RWPE2 (cell line): Measurements from ENCODE around the gene SCUBE3.

Source experiments
- ATAC-seq: fragments of 200-7000 bp; cut with Tn5 transposase; 3 replicates; pipeline ENCODE4 v1.9.1; 2021; ENCODE audit warnings: low read depth
- DNase-seq: peaks from one replicate; pipeline ENCODE4 v3.0.0-alpha.2; 2020; ENCODE audit warnings: low spot score
- H3K27ac ChIP-seq: fragments of 450-650 bp; 2 replicates; pipeline ENCODE4 v1.5.1; 2017; ENCODE audit warnings: mild to moderate bottlenecking; ENCODE audit not compliant: poor library complexity, severe bottlenecking
- H3K27me3 ChIP-seq: fragments of 250-450 bp; sonication (Bioruptor Pico); 2 replicates; pipeline ENCODE4 v1.5.1; 2021; ENCODE audit warnings: mild to moderate bottlenecking, moderate library complexity; ENCODE audit not compliant: insufficient read depth, poor library complexity, severe bottlenecking
- H3K36me3 ChIP-seq: fragments of 250-450 bp; sonication (Bioruptor Pico); 2 replicates; pipeline ENCODE4 v1.5.1; 2020; ENCODE audit warnings: low read depth, mild to moderate bottlenecking, moderate library complexity
- H3K4me1 ChIP-seq: fragments of 250-450 bp; sonication (Bioruptor Pico); 2 replicates; pipeline ENCODE4 v1.5.1; 2021; ENCODE audit warnings: mild to moderate bottlenecking, moderate library complexity; ENCODE audit not compliant: insufficient read depth, poor library complexity, severe bottlenecking
- H3K4me3 ChIP-seq: fragments of 250-450 bp; sonication (Bioruptor Pico); 2 replicates; pipeline ENCODE4 v1.5.1; 2021; ENCODE audit warnings: mild to moderate bottlenecking, moderate library complexity; ENCODE audit not compliant: severe bottlenecking
- H3K9me3 ChIP-seq: fragments of 250-450 bp; sonication (Bioruptor Pico); 2 replicates; pipeline ENCODE4 v1.5.1; 2021; ENCODE audit warnings: mild to moderate bottlenecking, moderate library complexity; ENCODE audit not compliant: severe bottlenecking
- CTCF ChIP-seq: fragments of 450-650 bp; IDR thresholded peaks from one replicate; pipeline ENCODE4 v1.5.1; 2017; ENCODE audit warnings: mild to moderate bottlenecking, moderate library complexity; ENCODE audit not compliant: poor library complexity, severe bottlenecking

SCUBE3 gene

GRCh38 chr6:35197196-35197595 is 16.6 kb upstream of the SCUBE3 start:
- Histone ChIP-seq H3K4me1 (peaks cover 6% of the 10 kb centered on the region), H3K4me3 (no peak overlapping the region), H3K27me3 (no peaks in the 10 kb centered on the region), H3K27ac (no peak overlapping the region), H3K36me3 (no peaks in the 10 kb centered on the region), H3K9me3 (no peaks in the 10 kb centered on the region)
- ATAC-seq (peak; percentile 25; the same call in 1 of the 3 replicates), DNase-seq (no peak)
- TF ChIP-seq CTCF: no peak

DNA sequence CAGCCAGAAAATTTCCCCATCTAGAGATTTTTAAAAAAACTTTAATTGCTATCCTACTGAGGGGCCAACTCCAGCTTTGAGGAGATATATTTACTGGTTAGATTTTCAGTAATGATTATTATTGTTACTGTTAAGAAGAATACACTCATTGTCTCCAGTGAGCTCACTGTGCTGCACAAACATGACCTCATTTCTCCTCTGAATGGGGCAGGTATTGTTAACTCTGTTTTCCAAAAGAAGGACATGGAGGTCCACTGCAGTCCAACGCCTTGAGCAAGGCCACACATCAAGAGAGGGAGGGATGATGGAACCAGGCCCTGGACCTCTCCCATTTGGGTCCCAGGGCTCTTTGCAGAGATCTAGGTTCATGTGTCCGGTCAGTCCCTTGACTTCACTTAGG is 13.9 kb upstream of the SCUBE3 start:
- DNase-seq: no peak
- Histone ChIP-seq H3K4me3 (no peak overlapping the region), H3K36me3 (no peaks in the 10 kb centered on the region), H3K9me3 (no peaks in the 10 kb centered on the region), H3K4me1 (peaks cover 6% of the 10 kb centered on the region), H3K27me3 (no peaks in the 10 kb centered on the region), H3K27ac (no peak overlapping the region)
- no peak for ATAC-seq
- no peak for TF ChIP-seq CTCF

- H3K9me3 ChIP-seq: no peaks in the 10 kb centered on the region
- H3K27ac ChIP-seq: no peak overlapping the region
- H3K4me1 ChIP-seq: peaks cover 5% of the 10 kb centered on the region
- H3K27me3 ChIP-seq: peaks cover 15% of the 10 kb centered on the region
- H3K36me3 ChIP-seq: no peaks in the 10 kb centered on the region
- no peak overlapping the region for H3K4me3 ChIP-seq
- TF ChIP-seq CTCF: no peak
- ATAC-seq: no peak
- no peak for DNase-seq
Measured at GRCh38 chr6:35202066-35202546, 11.7 kb upstream of the SCUBE3 start.

DNA sequence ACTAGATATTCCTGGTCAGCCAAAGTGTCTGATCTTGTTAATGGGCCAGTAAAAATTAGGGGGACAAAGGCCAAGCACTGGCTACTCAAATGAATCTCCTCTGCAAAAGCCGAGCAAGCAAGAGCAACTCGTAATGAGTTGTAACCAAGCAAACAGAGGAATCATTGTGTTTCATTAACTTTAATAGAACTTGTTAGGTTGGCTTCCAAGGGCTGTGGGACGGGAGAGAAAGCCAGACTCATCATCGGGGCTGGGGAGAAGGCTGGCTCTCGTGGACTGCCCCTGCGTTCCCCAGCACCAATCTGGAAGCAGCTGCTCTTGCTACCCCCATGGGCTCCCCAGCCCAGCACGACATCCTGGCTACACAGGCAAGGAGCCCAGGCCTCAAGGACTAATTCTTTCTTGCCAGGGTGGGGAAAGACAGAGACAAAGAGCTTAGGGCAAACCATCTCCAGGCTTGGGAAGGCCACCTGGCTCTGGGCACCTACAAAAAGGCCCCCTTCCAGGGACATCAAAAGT is 10.5 kb upstream of the SCUBE3 start:
- no peak for ATAC-seq
- no peaks in the 10 kb centered on the region for H3K4me1 ChIP-seq
- H3K9me3 ChIP-seq: no peaks in the 10 kb centered on the region
- TF ChIP-seq CTCF: no peak
- no peaks in the 10 kb centered on the region for H3K36me3 ChIP-seq
- H3K4me3 ChIP-seq: no peak overlapping the region
- peaks cover 18% of the 10 kb centered on the region for H3K27me3 ChIP-seq
- H3K27ac ChIP-seq: no peak overlapping the region
- no peak for DNase-seq

- ATAC-seq: no peak
Measured at GRCh38 chr6:35203680-35204079, 10.1 kb upstream of the SCUBE3 start.

More at GRCh38 chr6:35203680-35204079, 10.1 kb upstream of the SCUBE3 start:
- DNase-seq: no peak
- H3K4me3 ChIP-seq: no peak overlapping the region
- TF ChIP-seq CTCF: no peak
- H3K4me1 ChIP-seq: no peaks in the 10 kb centered on the region
- no peaks in the 10 kb centered on the region for H3K9me3 ChIP-seq
- no peak overlapping the region for H3K27ac ChIP-seq
- peaks cover 18% of the 10 kb centered on the region for H3K27me3 ChIP-seq
- H3K36me3 ChIP-seq: no peaks in the 10 kb centered on the region
